ENCODE measurements around the gene VTI1B.

The VTI1B gene

DNA sequence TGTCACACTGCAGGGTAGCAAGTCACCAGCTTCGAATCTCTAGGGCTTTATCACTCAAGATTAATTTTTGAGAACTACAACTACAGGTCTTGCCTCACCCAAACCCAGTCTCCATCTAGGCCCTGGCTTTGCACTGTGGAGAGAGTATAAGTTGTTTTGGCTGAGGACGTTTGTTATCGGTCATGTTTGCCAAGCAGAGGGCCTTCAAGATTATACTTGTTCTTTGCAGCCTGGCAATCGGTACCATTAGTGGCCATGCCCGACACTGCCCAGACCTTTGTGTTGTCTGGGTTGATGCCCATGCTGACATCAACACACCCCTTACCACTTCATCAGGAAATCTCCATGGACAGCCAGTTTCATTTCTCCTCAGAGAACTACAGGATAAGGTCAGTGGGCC, 29.0 kb downstream of the VTI1B start:
- TF ChIP-seq, protein P1, sequence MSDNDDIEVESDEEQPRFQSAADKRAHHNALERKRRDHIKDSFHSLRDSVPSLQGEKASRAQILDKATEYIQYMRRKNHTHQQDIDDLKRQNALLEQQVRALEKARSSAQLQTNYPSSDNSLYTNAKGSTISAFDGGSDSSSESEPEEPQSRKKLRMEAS (IDR thresholded peaks at IDR 0.05; ENCODE audit: low read depth, low read length): no peak
- TF ChIP-seq MYC (IDR thresholded peaks at IDR 0.05; ENCODE audit: low read depth, low read length): no peak
- H3K4me3 ChIP-seq (ENCODE audit: low read depth, low read length): no peak overlapping the region
- DNase-seq (ENCODE audit: low read depth): no peak

DNA sequence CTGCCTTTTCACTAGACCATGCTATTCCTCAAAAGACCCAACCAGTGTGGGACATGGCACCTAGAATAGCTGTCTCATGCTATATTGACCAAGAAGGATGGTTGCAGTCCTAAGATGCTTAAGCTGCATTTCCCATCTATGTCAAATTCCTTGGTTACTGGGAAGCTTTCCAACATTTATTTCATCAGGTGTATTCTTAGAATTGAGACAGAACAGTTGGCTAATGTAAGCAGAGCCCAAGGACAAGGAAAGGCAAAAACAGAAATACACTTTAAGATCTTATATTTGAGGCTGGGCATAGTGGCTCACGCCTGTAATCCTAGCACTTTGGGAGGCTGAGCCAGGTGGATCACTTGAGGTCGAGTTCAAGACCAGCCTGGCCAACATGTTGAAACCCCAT, 30.0 kb downstream of the VTI1B start:
- no peak overlapping the region for H3K4me3 ChIP-seq (ENCODE audit: low read depth, low read length)
- TF ChIP-seq, protein P2, sequence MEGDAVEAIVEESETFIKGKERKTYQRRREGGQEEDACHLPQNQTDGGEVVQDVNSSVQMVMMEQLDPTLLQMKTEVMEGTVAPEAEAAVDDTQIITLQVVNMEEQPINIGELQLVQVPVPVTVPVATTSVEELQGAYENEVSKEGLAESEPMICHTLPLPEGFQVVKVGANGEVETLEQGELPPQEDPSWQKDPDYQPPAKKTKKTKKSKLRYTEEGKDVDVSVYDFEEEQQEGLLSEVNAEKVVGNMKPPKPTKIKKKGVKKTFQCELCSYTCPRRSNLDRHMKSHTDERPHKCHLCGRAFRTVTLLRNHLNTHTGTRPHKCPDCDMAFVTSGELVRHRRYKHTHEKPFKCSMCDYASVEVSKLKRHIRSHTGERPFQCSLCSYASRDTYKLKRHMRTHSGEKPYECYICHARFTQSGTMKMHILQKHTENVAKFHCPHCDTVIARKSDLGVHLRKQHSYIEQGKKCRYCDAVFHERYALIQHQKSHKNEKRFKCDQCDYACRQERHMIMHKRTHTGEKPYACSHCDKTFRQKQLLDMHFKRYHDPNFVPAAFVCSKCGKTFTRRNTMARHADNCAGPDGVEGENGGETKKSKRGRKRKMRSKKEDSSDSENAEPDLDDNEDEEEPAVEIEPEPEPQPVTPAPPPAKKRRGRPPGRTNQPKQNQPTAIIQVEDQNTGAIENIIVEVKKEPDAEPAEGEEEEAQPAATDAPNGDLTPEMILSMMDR (IDR thresholded peaks at IDR 0.05; ENCODE audit: low read depth, low read length): no peak
- TF ChIP-seq, protein P1 (IDR thresholded peaks at IDR 0.05; ENCODE audit: low read depth, low read length): no peak
- TF ChIP-seq MYC (IDR thresholded peaks at IDR 0.05; ENCODE audit: low read depth, low read length) (no peak), POLR2A (IDR thresholded peaks at IDR 0.05; ENCODE audit: extremely low read depth, insufficient read length) (no peak)
- DNase-seq (ENCODE audit: low read depth): no peak

DNA sequence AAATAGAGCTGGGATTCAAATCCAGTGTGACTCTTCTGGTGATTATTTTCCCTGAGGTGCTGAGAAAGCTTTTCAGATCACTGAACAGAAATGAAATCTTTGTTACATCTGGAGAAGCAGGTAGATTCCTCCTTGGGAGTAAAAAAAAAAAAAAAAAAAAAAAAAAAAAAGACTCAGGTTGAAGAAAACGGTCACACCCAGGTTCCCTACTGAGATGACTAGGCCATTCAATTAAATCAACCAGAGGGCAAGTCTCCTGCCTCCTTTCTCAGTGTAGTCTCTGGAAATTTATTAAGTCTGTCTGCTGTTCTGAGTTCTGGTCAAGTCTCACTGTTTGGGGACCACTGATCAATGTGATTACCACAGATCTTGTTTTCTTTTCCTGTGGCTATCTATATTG, 30.7 kb downstream of the VTI1B start:
- H3K4me3 ChIP-seq (ENCODE audit: low read depth, low read length): no peak overlapping the region
- no peak for DNase-seq (ENCODE audit: low read depth)
- TF ChIP-seq MYC (IDR thresholded peaks at IDR 0.05; ENCODE audit: low read depth, low read length) (no peak), POLR2A (IDR thresholded peaks at IDR 0.05; ENCODE audit: extremely low read depth, insufficient read length) (no peak)
- TF ChIP-seq, protein P1 (IDR thresholded peaks at IDR 0.05; ENCODE audit: low read depth, low read length): no peak
- TF ChIP-seq, protein P2 (IDR thresholded peaks at IDR 0.05; ENCODE audit: low read depth, low read length): no peak

DNA sequence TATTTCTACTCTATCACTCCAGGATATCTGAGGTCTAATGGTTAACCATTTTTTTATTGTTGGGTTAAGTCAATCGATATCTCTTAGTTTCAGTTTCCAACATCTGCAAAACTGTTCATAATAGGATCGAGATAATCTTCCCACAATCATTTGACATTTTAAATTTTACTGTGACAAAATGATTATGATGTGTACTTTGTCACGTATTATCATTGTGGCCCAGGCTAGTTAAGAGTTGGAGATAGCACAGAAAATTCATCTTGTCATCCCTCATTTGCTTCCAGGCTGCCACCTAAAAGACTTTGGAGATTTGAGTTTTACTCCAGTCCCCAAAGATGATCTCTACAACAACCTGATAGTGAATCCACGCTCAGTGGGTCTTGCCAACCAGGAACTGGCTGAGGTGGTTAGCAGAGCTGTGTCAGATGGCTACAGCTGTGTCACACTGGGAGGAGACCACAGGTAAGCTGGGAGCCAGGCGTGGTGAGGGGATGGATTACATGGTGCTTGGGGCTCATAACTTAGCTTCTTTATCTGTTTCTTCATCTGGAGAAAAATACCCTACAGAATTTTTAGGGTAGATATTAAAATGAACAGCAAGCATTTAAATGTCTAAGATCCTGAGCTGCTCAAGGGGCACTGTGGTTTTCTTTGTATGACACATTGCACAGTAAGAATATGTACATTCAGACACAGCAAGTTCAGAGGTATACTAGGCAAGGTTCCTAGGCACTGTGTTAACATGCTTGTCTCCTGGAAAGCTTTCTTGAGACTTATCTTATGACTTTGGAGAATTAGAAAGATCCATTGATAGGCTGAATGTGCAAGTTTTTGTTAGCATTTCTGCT, 32.3 kb downstream of the VTI1B start:
- TF ChIP-seq MYC (IDR thresholded peaks at IDR 0.05; ENCODE audit: low read depth, low read length): no peak
- no peak for TF ChIP-seq POLR2A (IDR thresholded peaks at IDR 0.05; ENCODE audit: extremely low read depth, insufficient read length)
- TF ChIP-seq, protein P1 (IDR thresholded peaks at IDR 0.05; ENCODE audit: low read depth, low read length): no peak
- TF ChIP-seq, protein P2 (IDR thresholded peaks at IDR 0.05; ENCODE audit: low read depth, low read length): no peak
- H3K4me3 ChIP-seq (ENCODE audit: low read depth, low read length): no peak overlapping the region
- DNase-seq (ENCODE audit: low read depth): no peak

DNA sequence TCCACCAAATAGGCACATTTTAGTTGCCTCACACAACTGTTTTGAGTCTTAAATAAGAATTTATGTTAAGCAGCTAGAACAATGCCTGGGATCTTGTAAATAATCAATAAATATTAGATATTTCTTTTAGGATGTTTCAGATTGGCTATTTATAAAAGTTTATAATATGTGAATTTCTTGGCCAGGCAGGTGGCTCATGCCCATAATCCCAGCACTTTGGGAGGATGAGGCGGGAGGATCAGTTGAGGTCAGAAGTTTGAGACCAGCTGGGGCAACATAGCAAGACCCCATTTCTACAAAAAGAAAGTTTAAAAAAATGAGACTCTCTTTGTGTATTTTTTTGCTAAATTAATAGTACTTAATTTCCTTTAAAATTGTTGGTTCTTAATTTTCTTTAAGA, 33.0 kb downstream of the VTI1B start:
- H3K4me3 ChIP-seq (ENCODE audit: low read depth, low read length): no peak overlapping the region

More for the DNA sequence above, 33.0 kb downstream of the VTI1B start:
- no peak for DNase-seq (ENCODE audit: low read depth)
- TF ChIP-seq, protein P1 (IDR thresholded peaks at IDR 0.05; ENCODE audit: low read depth, low read length): no peak
- TF ChIP-seq POLR2A (IDR thresholded peaks at IDR 0.05; ENCODE audit: extremely low read depth, insufficient read length) (no peak), MYC (IDR thresholded peaks at IDR 0.05; ENCODE audit: low read depth, low read length) (no peak)
- TF ChIP-seq, protein P2 (IDR thresholded peaks at IDR 0.05; ENCODE audit: low read depth, low read length): no peak
